Fibroblast of skin of abdomen (primary cell): ENCODE measurements around the gene SGSM2.

ENCODE experiments used
- DNase-seq: peaks from one replicate; pipeline ENCODE4 v3.0.0-alpha.2; 2013

Gene SGSM2

DNA sequence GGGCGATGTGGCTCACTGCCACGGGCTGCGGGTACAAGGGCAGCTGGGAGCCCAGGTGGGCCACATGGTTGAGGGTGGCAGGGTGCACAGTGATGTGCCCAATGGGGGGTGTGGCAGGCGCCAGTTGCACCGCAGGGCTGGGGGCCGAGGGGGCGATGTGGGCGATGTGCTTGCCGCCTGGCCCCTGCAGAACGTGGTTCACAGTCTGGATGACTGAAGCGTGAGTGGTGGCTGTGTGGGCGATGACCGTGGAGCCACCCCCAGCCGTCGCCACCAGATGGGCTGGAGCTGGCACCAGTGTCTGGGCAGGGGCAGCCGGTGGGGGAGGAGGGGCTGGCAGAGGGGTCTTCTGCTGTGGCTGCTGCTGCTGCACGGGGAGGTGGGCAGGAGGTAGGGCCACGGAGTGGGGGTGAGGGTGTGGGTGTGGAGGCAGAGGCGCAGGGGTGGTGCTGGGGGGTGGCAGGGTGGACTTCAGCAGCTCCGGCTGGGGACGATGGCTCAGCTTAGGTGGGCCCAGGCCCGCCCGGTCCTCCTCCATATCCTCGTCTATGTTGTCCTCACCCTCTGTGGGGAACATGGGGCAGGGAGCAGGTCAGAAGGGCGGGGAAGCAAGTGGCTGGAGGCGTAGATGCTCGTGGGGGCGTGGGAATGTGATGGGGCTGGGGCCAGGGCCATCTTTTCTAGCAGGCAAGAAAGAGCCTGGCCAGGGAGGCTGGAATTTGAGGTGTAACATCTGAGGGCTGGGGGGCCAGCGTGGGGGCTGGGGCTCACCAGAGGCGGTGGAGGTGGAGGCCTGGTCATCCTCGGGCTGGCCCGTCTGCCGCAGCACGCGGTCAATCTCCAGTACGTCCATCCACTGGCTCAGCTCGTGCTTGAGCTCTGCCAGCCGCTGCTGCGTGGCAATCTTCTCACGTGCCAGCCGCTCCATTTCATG, 50.1 kb downstream of the SGSM2 start:
- DNase-seq, result no peak

DNA sequence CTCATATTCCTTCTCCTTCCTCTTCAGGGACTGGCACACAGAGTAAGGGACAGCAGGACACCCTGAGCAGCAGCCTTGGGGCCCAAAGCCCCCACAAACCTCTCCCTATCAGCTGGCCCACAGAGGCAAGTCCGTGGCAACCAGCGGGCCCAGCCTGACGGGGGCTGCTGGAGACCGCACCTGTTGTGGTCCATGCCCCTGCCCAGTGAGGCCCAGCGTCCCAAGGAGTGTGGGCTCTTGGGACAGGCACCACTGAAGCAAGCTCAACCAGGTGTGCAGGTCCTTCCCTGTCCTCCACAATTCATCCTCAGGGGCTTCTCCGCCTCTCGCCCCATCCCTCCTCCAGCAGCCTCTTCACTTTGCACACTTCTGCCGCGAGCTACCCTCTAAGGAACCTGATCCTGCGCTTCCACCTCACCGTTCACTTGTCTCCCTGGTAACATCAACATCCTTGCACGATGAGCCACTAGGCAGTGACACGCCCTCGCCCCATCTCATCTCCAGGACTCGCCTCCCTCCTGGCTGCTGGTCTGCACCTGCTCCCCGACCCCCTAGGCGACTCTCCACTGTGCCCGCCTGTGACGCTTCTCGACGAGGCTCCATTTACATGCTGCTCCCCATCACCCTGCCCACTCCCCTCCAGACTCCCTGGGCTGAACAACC, 50.9 kb downstream of the SGSM2 start:
- no peak for DNase-seq

DNA sequence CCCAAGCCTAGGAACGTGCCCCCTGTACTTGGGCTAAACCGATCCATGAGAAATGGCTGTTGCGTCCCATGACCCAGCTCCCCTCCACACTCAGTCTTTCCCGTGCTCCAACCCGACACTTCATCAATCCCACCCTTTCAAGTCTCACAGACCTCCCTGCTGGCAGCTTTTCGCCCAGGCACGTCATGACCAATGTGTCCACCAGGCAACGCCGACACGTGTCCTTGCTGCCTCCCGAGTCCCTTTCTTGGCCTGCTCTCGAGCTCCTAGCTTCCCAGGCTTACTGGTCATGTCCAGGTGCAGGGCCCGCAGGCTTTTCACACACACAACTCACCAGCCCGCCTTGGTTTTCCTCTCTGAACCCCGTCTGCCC, 51.4 kb downstream of the SGSM2 start:
- DNase-seq, result no peak

DNA sequence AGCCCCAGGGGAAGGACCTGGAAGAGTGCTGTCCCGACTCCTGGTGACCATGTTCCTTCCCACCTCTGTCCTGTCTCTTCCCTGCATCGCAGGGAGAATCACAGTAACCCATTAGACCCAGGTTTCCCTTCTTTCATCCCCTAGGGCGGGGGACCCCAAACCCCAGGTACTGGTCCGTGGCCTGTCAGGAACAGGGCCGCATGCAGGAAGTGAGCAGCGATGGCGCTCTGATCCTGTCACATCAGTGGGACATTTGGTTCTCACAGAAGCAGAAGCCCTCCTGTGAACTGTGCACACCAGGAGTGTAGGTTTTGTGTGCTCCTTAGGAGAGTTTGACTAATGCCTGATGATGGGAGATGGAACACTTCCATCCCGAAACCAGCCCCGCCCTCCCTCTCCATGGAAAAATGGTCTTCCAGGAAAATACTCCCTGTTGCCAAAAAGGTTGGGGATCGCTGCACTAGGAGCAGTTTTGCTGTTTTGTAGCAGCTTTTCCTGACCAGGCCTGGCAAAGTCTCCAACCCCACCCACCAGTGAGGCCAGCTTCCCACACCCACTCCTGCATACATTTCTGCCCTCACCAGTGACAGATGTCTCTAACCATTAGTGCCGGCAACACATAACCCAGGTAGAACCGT, 53.0 kb downstream of the SGSM2 start:
- no peak for DNase-seq

DNA sequence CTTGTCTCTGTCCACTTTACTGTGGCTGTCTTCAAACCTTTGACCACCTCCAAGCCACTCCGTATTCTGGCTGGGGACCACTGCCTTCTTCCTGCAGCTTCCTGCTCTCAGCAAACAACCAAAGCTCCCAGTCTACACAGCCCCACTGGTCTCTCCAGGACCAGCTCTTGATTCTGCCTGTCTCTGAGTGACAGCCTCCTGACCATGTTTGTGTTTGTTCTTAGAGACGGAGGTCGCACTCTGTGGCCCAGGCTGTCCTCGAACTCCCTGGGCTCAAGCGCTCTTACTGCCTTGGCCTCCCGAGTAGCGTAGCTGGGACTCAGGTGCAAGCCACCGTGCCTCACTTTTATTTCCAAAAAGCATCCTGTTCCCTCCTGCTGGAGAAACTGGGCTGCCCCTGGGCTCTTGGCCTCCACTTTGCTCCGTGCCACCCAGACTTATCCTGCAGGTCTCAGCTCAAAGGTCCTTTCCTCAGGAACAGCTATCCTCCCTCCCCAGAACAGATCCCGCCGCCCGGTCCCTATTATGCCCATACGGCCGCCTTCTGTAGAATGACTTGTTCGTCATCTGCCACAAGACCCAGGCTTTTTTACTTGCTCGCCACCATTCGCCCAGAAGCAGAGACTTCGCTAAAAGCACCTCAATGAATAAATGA, 54.4 kb downstream of the SGSM2 start:
- DNase-seq, result no peak

DNA sequence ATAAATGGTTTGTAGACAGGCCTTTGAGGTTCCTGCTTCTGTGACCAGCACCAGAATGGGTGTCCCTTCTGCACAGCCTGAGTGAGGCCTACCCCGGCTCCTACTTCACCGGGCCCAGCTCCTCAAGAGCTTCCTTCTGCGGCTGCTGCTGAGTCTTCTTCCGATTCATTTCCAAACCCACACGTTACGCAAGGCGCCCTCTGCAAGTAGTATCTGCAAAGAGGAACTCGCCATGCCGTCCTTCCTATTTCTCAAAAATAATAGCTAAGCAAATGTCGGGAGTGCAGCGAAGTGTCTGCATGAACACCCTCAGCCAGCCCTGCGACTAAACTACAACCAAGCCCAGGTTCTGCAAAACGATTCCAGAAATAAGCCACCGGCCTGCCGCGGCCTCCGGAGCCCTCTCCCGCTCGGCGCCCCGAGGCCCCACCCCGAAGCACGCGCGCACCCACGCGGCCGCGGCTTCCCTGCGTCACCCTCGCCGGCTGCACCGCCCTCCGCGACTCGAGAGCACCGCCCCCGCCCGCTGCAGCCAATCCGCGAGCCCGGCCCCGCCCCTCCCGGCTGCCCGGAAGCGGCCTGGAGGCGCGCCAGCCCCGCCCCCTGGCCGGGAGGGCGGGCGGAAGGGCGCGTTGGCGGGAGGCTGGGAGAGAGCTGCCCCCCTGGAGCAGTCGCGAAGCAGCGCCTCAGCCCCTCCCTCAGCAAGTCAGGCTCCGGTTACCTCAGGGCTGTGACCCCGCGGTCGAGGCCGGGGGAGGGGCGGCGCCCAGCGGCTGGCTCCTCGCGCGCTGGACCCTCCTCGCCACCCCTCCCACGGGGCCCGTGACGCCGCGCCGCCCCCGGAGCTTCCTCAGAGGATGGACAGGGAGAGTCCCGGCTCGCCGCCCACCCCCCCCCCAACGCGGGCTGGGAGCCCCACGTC, 55.2 kb downstream of the SGSM2 start:
- peak; percentile 96 for DNase-seq

DNA sequence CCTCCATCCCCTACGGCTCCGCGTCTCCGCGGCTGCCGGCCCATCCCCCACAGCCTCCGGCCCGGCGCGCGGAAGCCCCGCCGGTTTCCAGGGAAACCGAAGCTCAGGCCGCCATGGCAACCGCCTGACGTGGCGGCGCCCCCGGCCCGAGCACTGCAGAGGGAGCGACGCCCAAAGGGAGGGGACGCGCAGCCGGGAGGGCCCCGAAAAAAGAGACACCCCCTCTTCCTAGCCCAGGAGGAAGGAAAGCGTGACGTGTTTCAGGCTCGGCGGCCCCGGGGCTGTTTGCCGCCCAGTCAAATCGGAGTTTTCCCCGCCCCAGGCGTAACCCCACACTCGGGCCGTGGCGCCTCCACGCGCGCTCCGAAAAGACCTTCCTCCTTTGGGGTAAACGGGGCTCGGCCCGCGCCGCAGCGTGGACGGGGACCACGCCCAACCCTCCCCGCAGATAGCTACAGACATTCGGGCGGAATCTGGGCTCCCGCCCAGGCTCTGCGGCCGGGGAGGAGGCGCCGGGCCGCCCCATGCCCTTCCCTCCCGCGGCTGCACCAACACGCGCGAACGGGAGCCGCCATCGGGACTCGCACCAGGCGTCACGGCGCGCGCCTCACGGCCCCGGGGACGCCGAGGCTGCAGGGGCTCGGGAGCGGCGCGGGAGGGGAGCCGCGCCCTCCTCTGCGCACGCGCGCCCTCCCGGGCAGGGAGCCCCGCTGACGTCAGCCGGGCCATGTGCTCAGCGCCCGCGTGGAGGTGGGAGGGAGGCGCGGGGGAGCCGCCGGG, 56.1 kb downstream of the SGSM2 start:
- DNase-seq, result peak; percentile 89

DNA sequence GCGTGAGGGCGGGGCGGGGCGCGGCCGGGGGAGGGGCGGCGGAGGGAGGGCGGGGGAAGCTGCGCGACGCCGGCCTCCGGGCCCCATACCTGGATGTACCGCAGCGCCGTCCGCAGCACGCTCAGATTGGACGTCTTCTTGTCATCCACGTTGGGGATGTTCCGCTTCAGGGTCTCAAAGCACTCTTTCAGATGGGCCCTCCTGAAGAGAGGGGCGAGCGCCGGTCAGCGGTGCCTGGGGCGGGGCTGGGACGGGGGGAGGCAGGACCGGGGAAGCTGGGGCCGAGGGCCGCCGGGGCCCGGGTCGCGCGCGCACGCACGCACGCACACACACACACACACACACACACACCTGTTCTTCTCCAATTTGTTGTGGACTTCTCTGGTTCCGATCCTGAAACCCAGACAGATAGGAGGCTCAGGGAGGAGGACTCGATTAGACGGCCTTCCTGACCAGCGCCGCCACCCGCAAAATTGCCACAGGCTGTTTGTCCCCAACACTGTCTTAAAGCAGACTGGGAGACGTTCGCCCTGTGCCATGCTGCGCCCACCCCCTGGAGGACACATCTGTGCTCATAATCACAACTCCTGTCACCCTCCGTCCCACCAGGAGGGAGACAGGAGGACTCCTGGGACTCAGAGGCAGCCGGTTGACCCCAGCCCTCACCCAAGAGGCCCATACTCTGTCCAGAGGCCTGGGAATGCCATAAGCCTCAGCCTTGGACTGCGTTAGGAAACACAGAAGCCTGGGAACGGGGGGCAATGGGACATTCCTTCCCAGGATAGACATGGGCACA, 56.9 kb downstream of the SGSM2 start:
- DNase-seq, result no peak

DNA sequence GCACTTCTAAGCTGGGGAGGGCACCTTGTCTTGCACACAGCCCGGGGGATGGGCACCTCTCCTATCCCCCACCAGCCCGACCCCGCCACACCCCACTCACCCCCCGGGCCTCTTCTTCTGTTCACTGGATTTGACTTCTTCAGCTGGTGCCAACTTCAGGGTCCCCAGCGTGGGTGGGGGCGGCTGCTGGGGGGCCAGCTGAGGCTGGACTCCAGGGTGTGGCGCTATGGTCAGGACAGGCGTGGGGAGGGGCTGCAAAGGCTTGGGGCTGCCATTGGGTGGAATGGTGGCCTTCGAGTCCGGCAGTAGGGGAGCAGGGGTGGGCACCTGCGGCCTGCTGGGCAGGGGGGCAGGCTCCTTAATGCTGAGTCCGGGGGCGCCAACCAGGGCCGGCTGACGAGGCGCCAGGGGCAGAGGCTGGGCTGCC, 57.5 kb downstream of the SGSM2 start:
- no peak for DNase-seq

DNA sequence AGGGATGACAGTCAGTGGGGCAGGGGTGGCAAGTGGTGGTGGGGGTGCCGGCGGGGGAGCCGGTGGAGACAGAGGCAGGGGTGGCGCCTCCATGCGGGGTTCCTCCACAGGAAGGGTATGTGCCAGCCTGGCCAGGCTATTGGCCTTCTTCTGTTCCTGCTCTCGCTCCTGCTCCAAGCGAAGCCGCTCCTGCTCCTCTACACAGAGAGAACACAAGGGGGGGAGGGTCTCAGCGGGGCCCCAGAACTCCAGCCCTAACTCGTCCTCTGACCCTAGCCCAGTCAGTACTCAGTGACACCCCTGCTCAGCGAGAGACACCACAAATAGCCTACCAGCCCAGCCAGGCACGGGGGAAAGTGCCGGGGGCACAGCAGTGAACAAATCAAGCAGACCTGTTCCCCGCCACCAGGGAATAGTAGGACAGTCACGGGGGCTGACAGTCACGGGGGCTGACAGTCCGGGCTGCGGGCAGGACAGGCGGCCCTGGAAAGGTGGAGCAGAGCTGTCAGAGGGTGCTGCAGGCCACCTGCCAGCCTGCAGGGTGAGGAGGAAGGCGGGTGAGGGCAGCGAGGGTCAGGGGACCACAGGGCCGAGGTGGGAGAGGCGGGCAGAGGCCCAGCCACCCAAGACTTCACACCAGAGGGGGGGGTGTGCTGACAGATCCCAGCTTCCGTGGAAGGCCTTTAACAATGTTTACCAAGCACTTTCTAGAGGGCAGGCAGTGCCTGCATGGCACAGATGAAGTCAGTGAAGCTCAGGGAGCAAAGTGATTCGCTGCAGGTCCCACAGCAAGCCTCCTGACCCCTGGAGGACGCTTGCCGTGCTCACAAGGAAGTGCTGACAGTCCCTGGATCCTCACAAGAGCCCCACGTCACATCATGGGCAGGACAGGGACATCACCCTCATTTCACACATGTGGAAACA, 58.2 kb downstream of the SGSM2 start:
- peak; percentile 17 for DNase-seq

DNA sequence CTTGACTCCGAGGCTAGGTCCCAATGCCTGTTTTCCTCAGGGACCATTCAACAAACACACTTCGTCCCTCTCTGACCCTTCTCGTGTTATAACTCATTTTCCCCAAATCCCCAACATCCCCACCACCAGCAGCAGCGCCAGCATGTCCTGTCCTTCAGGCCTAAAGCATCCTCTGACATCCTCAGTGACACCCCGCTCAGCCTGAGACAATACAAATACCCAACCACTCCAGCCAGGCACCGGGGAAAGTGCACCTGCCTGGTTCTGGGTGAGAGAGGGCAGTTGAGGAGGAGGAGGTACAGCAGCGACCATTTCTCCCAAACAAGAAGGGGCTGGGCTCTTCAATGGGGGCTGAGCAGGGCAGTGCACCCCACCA, 58.9 kb downstream of the SGSM2 start:
- no peak for DNase-seq

DNA sequence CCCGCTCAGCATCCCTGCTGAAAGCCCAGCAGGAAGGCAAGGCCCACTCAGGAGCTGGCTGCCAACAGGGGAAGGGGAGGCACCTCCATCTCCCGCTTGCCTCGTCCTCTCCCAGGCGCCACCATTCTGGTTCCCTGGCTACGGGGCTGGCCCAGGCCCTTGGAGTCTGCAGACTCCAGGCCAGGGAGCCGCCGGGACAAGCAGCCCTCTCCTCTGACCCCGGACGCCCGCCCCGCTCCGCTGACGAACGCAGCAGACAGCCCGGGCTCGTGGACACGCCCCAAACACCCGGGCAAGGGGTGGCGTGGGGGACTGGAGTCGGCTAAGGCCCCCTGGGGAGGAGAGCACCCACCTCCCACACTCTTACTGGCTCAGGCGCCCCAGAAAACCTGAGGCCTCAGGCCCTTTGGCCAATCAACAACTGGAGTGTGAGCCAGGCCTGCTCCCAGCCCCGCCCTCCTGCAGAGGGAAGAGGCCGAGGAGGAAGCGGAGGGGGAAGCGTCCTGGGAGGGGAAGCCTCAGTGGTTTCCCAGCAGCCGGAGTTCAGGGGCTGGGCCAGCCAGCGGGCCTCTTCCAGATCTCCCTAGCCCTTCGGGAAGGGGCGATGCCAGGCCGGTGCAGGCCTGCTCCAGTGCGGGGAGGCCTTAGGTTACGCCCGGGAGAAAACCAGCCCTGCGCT, 59.4 kb downstream of the SGSM2 start:
- peak; percentile 98 for DNase-seq

DNA sequence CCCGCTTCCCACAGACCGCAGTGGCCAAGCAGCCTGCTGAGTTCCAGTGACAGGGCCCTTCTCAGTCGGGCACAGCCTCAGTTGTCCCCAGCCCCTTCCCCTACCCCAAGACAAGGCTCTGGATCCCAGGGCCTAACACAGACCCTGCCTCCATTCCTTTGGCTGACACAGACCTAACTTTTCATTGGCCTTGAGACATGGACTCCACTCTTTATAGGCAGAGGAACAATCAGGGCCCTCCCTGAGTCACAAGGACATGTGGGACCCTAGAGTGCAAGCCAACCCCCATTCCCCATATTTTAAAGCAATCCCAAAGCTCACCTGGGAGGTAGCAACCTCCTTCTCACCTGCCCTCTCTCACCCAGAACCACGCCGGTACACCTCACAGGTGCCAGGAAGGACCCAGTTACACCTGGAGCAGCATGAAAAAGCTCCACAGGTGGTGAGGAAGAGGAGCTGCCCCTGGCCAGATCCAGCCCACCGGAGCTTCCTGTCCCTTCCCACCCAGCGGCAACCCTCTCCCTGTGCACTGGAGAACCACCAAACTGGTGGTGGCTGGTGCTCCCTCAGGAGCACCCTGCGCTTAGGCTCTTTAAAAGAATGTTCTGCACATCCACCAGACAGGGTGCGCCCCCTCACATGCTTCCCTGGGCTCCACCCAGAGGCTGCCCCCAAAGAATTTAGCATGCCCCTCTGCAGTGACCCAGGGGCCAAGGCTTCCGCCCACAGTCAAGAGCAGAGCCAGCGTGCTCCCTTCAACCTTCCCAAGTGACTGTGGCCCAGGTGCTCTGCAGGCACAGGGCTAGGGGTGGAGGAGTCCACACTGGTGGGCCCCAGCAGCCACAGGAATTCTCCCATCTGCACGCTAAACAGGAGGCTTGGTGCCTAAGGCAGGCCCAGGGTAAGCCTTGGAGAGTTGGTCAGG, 60.2 kb downstream of the SGSM2 start:
- DNase-seq, result no peak

DNA sequence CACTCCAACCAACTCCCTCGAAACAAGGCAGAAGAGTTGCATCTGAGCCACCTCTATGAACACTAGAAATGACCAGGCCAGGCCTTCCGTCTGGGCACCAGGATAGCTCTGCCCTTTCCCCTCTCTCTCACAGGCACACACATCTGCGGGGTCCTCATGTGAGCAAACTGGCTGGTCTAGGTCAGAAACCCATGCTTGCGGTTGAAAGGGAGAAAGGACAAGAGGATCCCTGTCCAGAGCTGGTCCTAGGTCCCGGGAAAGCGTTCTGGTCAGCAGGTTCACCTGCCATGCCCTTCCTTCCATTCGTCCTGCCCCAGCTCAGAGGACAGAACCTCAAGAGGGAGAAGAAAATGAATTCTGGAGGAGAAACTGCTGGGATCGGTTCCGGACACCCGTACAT, 60.9 kb downstream of the SGSM2 start:
- DNase-seq, result no peak

DNA sequence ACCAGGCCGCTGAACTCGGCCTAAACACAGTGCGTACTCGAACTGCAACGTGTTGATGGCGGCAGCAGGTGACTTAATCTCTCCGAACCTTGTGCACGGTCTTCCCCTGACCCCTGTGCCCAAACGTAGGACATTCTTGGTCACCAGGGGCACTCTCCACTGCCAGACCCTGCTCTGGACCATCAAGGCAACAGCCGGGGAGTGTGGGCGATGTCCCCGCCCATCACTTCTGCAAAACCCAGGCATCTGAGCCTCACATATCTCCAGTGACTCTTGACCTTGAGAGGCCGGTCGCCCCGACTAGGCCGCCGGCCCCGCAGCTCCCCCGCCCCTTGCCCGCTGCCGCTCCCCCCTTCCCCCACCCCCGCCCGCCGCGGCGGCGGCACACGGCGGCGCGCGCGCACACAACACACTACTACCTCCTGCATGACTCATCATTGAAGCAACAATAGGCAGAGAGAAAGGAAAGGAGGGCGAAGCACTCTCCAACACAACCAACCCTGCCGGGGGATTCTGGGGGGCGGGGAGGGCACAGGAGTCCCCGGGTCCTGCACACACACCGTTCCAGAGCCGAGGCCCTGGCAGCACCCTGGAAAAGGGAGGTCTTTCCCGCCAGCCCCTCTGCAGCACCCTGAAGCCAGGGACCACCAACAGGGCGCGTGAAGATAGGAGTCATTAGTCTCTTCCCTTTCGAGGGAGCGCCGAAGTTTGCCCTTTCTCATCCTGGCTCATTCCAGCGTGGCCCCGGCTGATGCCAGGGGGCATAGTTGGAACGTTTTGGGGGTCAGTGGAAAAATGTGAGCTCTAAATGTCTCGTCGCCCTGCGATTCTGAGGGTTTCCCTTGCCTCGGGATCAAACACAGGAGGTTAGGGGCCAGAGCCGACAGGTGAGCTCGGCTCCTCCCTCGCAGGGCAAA, 61.6 kb downstream of the SGSM2 start:
- DNase-seq, result peak; percentile 82
